Measurements from ENCODE around the gene EXOC8. TPM values are rescaled to one million over a fixed set of nuclear protein-coding genes. Genes with fewer than 3 reads are reported as not detected.

Gene EXOC8
- total RNA-seq, 4 donors from 2014 or later: 11.8 to 15.3 (median 14.4) TPM

GRCh38 chr1:231347961-231348360, 10.3 kb upstream of the EXOC8 start:
- Histone ChIP-seq H3K36me3 (peaks cover 7 to 74% of the 10 kb centered on the region in 2 donors), H3K27ac (no peak overlapping the region), H3K27me3 (no peaks in the 10 kb centered on the region), H3K4me3 (no peak overlapping the region), H3K4me1 (no peaks in the 10 kb centered on the region), H3K9me3 (no peaks in the 10 kb centered on the region)
- no peak for TF ChIP-seq CTCF (IDR thresholded peaks at IDR 0.05)
- no peak for TF ChIP-seq POLR2AphosphoS5 (IDR thresholded peaks at IDR 0.05)
- no peak for TF ChIP-seq POLR2A (IDR thresholded peaks at IDR 0.05)
- no peak for TF ChIP-seq EP300 (IDR thresholded peaks at IDR 0.05)
- 83 to 89% methylated on average over 2 to 4 of the region's 4 CpGs for WGBS, 2 donors (ENCODE audit: low coverage in 1 of 2)
- no peak for ATAC-seq

GRCh38 chr1:231340328-231341013, 2.8 kb upstream of the EXOC8 start:
- H3K27me3 ChIP-seq: no peaks in the 10 kb centered on the region
- no peaks in the 10 kb centered on the region for H3K9me3 ChIP-seq
- WGBS, 2 donors (ENCODE audit: low coverage in 1 of 2): 94% methylated on average over 2 of the region's 6 CpGs; no CpG with 5 or more reads in 1 of the 2 donors
- peaks cover 0 to 40% of the 10 kb centered on the region in 2 donors for H3K36me3 ChIP-seq
- H3K27ac ChIP-seq: no peak overlapping the region
- ATAC-seq: no peak
- peaks cover 4 to 37% (median 21%) of the 10 kb centered on the region in 3 donors for H3K4me1 ChIP-seq
- no peak for TF ChIP-seq POLR2A (IDR thresholded peaks at IDR 0.05)
- no peak for TF ChIP-seq POLR2AphosphoS5 (IDR thresholded peaks at IDR 0.05)
- no peak for TF ChIP-seq EP300 (IDR thresholded peaks at IDR 0.05)
- TF ChIP-seq CTCF (IDR thresholded peaks at IDR 0.05): no peak
- no peak overlapping the region for H3K4me3 ChIP-seq

GRCh38 chr1:231338270-231339128, 847 bp upstream of the EXOC8 start, which contains the start of gene SPRTN:
SPRTN (plus strand) TSS chr1:231338293; CDS start chr1:231338384, 91 bp downstream.
- TF ChIP-seq POLR2AphosphoS5 (IDR thresholded peaks at IDR 0.05): peak; percentile 27
- TF ChIP-seq EP300 (IDR thresholded peaks at IDR 0.05): no peak
- peak in 1 of 2 donors; percentile 8 for TF ChIP-seq POLR2A (IDR thresholded peaks at IDR 0.05)
- TF ChIP-seq CTCF (IDR thresholded peaks at IDR 0.05): no peak
- peaks cover 0 to 30% of the 10 kb centered on the region in 2 donors for H3K36me3 ChIP-seq
- no peaks in the 10 kb centered on the region for H3K27me3 ChIP-seq
- peak; percentile 83 for ATAC-seq
- peak within 1 kb of the TSS; percentile 74 to 85 for H3K4me3 ChIP-seq
- H3K4me1 ChIP-seq: peaks cover 4 to 56% (median 32%) of the 10 kb centered on the region in 3 donors
- WGBS, 2 donors (ENCODE audit: low coverage in 1 of 2): 2 to 8% methylated on average over 5 to 13 of the region's 43 CpGs
- H3K9me3 ChIP-seq: no peaks in the 10 kb centered on the region
- H3K27ac ChIP-seq: peak within 1 kb of the TSS; percentile 80 to 97 (median 93)

- WGBS, 2 donors (ENCODE audit: low coverage in 1 of 2): 0% methylated on average over 2 to 5 of the region's 32 CpGs
- H3K4me1 ChIP-seq: peaks cover 4 to 71% (median 34%) of the 10 kb centered on the region in 3 donors
- no peak for ATAC-seq
- peaks cover 0 to 16% of the 10 kb centered on the region in 2 donors for H3K36me3 ChIP-seq
- H3K27ac ChIP-seq: peak overlapping the region; percentile 80 to 97 (median 93)
- TF ChIP-seq POLR2AphosphoS5 (IDR thresholded peaks at IDR 0.05) (no peak), EP300 (IDR thresholded peaks at IDR 0.05) (no peak), CTCF (IDR thresholded peaks at IDR 0.05) (no peak), POLR2A (IDR thresholded peaks at IDR 0.05) (no peak)
- H3K4me3 ChIP-seq: peak overlapping the region; percentile 74 to 85
- no peaks in the 10 kb centered on the region for H3K27me3 ChIP-seq
- H3K9me3 ChIP-seq: no peaks in the 10 kb centered on the region
These were observed 595 bp downstream of the EXOC8 start for GRCh38 chr1:231337043-231337471.
